ENCODE results near the gene DUSP22.
"Not testable (repeated sequence)": the region's sequence is repeated elsewhere in the genome, so short reads cannot be mapped to it uniquely, and the experiment has no call there.

Gene DUSP22

GRCh38 chr6:369559-370431 lies 77.5 kb downstream of the DUSP22 start:
- no peak for DNase-seq

GRCh38 chr6:370555-370954 lies 78.3 kb downstream of the DUSP22 start:
- no peak for DNase-seq

GRCh38 chr6:371851-372250 lies 79.6 kb downstream of the DUSP22 start:
- not testable (repeated sequence) for DNase-seq

- DNase-seq = no peak
Observed at GRCh38 chr6:372336-372911, 80.1 kb downstream of the DUSP22 start.

GRCh38 chr6:373031-373430 lies 80.7 kb downstream of the DUSP22 start:
- no peak for DNase-seq

GRCh38 chr6:373773-374724 lies 81.8 kb downstream of the DUSP22 start:
- no peak for DNase-seq

GRCh38 chr6:374956-375355 lies 82.7 kb downstream of the DUSP22 start:
- no peak for DNase-seq

- no peak for DNase-seq
Observed at GRCh38 chr6:376827-377640, 84.7 kb downstream of the DUSP22 start.

GRCh38 chr6:377641-378020 lies 85.3 kb downstream of the DUSP22 start:
- not testable (repeated sequence) for DNase-seq

- no peak for DNase-seq
Observed at GRCh38 chr6:378090-378957, 86.0 kb downstream of the DUSP22 start.

- no peak for DNase-seq
Observed at GRCh38 chr6:378958-379409, 86.7 kb downstream of the DUSP22 start.

- no peak for DNase-seq
Observed at GRCh38 chr6:379410-380181, 87.3 kb downstream of the DUSP22 start.

GRCh38 chr6:380234-381218 lies 88.2 kb downstream of the DUSP22 start:
- no peak for DNase-seq

- DNase-seq = no peak
Observed at GRCh38 chr6:381742-382461, 89.6 kb downstream of the DUSP22 start.

- no peak for DNase-seq
Observed at GRCh38 chr6:382883-383810, 90.9 kb downstream of the DUSP22 start.

- DNase-seq = no peak
Observed at GRCh38 chr6:383856-384255, 91.6 kb downstream of the DUSP22 start.

- DNase-seq = no peak
Observed at GRCh38 chr6:384898-385297, 92.6 kb downstream of the DUSP22 start.

Measured in COR-L47 (cell line).